ENCODE measurements around the gene STK32C.

Gene STK32C

DNA sequence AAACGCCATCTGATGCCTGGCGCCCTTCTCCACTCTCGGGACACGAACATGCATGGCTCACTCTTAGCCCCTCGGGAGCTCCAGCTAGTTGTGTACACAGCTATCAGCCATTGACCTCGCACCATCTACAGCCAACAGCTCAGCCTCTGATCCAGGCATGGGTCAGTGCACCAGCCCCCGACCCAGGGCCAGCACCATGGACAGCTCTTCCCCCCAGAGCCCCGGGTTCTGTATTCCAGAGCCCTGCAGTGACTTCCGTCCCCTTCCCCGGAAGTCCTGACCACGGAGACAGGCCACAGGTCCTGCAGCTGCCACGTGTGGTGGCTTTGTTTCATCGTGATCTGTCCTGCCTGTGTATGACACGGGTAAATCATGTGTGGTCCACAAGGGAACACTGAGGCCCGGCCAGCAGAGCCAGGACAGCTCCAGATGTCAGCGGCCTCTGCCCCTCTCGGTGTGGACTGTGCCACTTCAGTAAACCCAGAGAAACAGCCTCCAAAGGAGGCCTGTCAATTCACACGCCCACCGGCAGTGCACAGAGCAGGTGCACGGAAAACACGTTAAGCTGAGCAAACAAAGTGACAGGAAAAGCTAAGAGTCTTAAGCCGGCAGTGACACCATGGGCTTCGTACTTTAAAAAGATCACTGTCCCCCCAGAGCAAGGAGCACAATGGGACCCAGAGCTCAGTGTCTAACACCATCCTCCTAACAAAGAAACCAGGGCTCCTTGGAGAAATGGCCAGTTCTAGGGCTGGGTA, 13.0 kb downstream of the STK32C start:
- intact Hi-C loops (cut with DNase I) = no loop called here
- DNase-seq = peak in 8 of 42 donors; percentile 4 to 42 (median 22)

DNA sequence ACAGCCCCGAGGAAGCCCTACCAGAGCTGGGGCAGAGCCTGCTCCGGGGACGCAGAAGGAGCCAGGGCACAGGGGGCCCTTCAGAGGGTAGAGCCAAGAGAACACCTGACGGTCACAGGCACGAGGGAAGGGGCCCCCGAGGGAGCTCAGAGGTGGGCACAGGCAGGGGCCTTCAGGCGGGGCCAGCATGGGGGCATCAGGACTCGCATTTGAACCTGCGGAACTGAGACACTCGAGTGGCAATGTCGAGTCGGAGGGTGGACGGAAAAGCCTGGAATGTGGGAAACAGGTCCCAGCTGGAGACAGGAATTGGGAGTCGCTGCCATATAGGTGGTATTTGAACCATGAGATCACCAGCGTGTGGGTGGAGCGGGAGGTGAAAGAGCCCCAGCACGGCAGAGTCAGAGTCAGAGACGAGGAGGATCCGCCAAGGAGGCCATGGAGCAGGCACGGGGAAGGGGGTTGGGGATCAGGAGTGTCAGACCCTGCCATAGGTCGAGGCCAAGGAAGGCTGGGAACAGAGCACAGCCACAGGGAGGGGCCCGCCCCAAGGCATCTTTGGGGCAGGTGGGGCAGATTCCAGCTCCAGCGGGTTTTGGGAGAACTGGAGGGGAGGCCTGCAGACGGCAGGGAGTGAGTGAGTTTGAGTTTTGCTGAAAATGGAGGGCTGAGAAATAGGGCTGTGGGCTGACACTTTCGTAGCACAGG, 13.8 kb downstream of the STK32C start:
- peak in 29 of 42 donors; percentile 3 to 86 (median 53) for DNase-seq
- intact Hi-C loops (cut with DNase I) = no loop called here

DNA sequence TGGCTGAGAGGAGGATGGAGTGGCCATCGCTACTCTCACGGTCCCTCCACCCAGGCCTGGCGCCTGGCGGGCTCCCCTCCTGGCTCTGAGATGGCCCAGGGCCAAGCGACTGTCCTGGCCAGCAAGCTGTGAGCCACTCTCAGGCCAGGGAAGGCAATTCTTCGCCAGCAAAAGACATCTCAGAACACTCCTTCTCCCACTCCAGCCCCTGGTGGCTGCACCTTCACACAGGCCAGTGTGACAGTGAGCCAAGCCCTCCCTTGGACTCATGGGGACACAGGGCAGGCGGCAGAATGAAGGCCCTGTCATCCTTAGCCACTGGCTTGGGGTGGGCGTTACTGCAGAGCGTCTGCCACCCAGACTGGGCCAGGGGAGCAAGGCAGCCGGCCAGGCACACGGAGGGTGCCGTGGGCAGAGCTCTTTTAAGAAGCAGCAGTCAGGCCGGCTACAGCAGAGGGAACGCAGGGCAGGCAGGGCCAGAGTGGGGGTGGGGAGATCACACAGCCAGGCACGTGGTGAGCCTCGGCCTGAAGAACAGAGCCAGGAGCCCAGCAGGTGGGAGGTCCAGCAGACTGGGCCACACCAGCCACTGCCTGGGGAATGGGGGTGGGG, 14.4 kb downstream of the STK32C start:
- peak in 23 of 42 donors; percentile 17 to 75 (median 52) for DNase-seq
- intact Hi-C loops (cut with DNase I) = no loop called here

DNA sequence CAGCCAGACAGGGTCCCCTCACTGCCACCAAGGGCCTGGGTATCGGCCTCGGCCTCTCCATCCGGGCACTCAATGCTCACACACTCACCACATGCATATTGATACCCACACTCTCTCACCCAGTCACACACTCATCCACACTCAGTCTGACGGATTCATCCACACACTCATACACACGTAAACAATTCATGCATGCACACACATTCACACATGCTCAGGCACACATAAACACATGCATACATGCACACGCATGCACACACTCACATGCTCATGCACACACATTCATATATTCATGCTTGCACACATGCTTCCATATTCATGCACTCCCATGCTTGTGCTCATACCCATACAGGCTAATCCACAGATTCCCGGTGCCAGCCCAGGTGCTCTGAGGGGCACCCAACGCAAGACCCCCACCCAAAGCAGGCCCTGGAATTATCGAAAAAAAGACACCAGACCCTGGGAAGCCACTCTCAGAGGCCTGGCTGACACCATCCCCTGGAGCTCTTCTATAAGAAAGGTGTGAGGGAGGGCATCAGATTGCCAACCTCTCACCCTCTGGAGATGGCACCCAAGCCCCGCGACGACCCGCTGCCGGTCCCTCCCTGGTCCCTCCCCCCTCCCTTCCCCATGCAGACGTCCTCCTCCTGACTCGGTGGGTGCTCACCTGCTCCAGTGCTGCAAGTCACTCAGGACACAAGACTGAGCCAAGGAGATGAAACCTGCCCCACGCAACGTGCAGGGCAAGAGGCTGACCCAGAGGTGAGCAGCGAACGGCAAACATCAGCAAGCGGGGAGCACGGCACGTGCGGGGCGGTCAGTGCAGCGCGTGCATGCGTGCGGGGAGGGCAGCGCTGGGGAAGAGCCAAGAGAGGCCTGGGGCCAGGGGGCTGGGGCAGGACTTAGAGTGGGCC, 15.2 kb downstream of the STK32C start:
- intact Hi-C loops (cut with DNase I) = no loop called here
- DNase-seq = peak in 3 of 42 donors; percentile 17 to 35 (median 27)

DNA sequence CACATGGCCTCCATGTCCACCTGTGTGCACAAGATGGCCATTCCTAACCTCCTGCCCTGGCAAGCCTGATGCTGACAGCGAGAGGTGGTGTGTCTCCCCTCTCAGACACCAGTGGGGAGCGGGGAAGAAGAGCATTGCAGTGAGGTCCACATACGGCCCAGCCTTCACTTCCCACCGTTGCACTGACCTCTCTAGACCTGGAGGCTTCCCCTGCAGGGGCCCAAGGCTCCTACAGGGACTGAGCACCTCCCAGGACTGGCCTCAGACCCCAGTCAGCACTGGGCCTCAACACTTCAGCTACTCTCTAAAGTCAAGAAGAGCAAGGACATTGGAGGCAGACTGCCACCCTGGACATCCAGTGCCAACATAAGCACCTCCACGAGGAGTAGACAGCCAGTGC, 15.9 kb downstream of the STK32C start:
- intact Hi-C loops (cut with DNase I) = no loop called here
- DNase-seq = peak in 2 of 42 donors; percentile 3 to 23

DNA sequence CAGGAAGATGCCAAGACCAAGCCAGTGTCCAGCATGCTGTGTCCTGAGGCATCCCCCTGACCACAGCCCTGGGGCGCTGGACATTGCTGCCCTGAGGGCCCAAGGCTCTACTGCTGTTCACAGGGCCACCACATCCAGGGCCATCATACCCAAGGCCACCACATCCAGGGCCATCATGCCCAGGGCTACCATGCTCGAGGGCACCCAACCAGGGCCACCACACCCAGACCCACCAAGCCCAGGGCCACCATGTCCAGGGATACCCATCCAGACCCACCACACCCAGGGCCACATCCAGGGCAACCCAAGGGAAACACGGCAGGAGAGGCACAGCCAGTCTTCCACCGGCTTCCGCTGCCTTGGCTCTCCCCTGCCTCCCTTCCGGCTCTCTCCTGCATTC, 17.1 kb downstream of the STK32C start:
- peak in 1 of 42 donors; percentile 5 for DNase-seq
- intact Hi-C loops (cut with DNase I) = no loop called here

DNA sequence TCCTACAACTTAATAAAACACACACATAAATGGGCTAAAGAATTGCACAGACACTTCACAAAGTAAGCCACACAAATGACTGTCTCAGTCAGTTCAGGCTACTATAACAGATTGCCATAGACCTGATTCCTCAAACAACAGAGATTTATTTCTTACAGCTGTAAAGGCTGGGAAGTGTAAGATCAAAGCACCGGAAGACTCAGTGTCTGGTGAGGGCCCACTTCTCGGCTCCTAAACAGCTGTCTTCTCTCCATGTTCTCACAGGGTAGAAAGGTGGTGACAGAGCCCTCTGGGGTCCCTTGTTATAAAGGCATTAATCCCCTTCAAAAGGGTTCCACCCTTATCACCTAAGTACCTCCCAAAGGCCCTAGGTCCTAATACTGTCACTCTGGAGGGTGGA, 18.3 kb downstream of the STK32C start:
- intact Hi-C loops (cut with DNase I) = no loop called here
- DNase-seq = no peak

DNA sequence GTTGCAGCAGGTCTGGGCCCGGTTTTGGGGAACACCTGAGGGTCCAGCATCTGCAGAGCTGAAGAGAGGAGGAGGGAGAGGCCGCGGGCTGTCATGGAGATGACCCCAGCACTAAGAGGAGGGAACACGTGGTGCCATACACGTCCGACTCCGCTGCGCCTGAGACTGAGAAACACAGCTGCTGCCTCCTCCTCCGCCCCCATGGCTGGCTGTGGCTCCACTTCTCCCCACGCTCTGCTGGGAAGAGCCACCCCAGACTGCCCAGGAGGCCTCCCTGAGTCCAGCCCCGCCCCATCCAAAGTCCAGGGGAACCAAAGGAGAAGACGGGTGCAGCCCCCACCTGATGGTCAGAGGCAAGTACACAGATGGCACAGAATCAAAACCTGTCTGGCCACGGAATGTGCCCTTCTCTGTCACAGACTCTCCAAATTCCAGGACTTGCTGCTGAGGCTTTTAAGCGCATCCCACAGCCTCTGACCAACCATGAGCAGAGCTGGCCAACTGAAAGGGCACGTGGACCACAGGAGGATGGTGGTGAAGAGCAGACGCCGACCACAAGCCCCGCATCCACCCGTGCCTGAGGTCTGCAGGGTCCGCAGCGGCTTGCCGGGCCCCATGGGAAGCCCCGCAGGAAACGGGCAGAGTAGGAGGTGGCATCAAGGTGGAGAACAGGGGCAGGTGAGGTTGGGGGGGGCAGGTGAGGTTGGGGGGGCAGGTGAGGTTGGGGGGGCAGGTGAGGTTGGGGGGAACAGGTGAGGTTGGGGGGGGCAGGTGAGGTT, 24.0 kb downstream of the STK32C start:
- intact Hi-C loops (cut with DNase I) = no loop called here
- peak in 1 of 42 donors; percentile 56 for DNase-seq

DNA sequence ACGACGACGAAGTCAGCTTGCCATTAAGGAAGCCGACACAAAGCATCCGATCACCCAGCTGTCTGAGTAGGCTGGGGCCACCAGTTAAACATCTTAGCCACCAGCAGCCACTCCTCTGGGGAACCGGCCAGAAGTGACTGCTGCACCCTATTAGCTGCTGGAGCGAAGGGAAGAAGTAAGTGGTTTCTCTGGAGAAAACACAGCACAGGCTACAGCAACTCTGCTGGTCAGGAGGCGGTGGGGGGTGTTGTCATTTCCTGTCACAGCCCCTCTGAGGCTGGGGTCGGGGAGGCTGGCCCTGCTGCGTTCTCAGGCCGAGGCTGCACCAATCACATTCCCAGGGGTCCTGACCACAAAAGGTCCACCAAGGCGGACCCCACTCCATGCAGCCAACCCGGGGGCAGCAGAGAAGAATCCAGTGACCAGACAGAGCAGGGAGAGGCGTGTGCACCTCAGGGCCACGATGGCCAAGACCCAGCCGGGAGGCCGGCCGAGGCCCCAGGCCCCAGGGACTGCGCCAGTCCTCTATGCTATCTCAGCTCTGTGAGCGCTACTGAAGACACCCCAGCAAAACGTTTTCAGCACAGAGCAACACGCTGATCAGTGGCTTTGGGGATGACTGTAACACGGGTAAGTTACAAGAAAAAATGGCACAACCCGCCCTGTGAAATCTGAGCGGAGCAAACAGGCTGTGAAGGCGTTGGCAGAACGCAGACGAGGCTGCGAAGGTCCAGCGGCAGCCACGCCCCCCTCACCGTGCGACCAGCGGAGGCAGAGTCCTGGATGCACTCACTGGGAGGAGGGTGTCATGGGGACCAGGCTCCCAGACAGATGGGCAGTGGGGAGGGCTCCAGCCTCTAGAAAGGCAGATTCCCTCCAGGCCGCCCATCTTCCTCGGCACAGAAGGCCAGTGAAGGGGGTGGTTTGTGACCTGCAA, 24.8 kb downstream of the STK32C start:
- peak in 1 of 42 donors; percentile 36 for DNase-seq
- intact Hi-C loops (cut with DNase I) = no loop called here

DNA sequence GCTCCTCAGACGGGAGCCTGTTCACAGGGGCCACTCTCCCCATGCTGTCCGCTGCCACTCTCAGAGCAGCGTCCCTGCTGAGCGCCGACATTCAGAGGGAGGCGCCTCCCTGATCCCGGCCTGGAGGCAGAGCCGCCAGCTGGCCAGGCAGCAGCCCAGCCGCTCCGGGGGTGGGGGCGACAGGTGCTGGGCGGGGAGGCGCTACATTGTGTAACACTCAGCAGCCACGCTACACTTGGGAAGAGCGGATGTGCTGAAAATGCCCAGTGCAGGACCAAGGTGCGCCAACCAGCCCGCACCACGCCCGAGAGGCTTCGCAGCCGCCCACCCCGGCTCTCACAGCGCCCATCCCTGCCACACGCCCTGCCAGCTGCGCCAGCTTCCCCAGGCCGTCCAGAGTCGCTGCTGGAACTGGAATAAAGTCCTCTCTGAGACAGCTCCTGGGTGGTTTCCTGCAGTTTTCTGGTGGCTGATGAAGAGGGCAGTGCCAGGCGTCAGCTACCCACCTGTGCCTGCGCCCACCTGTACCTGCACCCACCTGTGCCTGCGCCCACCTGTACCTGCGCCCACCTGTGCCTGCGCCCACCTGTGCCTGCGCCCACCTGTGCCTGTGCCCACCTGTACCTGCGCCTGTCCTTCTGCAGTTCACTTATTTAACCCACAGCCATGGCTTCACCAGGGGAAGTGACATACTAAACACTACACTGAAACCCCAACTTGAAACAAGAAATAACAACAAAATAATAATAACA, 25.7 kb downstream of the STK32C start:
- intact Hi-C loops (cut with DNase I) = no loop called here
- no peak for DNase-seq

DNA sequence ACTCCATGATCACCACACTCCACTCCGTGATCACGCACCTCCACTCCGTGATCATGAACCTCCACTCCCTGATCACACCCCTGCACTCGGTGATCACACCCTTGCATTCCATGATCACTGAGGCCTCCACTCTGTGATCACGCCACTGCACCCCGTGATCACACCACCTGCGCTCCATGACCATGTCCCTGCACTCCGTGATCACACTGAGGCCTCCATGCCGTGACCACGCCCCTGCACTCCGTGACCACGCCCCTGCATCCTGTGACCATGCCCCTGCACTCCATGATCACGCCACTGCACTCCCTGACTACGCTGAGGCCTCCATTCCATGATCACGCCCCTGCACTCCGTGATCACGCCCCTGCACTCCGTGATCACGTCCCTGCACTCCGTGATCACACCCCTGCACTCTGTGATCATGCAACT, 27.1 kb downstream of the STK32C start:
- DNase-seq = no peak
- intact Hi-C loops (cut with DNase I) = no loop called here

DNA sequence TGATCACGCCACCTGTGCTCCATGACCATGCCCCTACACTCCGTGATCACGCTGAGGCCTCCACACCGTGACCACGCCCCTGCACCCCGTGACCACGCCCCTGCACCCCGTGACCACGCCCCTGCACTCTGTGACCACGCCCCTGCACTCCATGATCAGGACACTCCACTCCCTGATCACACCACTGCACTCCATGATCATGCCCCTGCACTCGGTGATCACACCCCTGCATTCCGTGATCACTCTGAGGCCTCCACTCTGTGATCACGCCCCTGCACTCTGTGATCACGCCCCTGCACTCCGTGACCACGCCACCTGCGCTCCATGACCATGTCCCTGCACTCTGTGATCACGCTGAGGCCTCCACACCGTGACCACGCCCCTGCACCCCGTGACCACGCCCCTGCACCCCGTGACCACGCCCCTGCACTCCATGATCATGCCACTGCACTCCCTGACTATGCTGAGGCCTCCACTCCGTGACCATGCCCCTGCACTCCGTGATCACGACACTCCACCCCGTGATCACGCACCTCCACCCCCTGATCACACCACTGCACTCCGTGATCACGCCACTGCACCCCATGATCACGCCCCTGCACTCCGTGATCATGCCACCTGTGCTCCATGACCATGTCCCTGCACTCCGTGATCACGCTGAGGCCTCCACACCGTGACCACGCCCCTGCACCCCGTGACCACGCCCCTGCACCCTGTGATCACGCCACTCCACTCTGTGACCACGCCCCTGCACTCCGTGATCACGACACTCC, 27.7 kb downstream of the STK32C start:
- DNase-seq = no peak
- intact Hi-C loops (cut with DNase I) = no loop called here

DNA sequence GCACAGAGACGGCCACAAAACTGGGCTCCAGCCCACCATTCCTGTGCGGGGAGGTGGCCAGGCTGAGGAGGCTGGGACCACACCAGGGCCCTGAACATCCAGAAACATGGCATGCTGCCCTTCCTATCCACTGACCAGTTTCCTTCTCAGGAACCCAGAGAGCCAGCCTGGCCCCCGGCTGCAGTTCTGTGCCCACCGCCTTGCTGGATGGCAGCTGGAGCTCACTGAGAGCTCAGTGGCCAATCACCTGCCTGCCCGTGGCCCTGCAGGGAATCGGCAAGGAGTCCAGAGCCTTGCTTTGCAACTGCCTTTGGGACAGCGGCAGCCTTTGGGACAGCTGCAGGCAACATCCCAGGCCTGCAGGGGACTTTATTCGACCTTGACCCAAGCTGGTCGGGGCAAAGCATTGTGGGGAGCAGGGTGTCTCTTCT, 30.4 kb downstream of the STK32C start:
- intact Hi-C loops (cut with DNase I) = no loop called here
- DNase-seq = no peak

DNA sequence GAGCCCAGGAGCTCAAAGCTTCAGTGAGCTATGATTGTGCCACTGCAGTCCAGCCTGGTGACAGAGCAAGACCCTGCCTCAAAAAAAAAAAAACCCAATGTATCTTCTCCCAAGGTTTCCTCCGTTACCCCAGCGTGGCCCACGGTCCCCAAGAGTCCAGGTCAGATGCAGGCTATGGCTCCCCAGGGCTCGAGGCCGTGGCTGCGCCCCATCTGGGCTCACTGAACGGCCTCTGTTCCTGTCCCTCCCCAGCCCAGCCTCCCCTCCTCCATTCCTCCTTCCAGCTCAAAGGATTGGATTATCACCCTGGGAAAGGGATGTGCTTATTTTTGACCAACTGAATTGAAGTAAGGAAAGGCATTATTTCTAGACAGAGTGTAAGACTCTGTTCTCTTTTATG, 31.0 kb downstream of the STK32C start:
- DNase-seq = no peak
- intact Hi-C loops (cut with DNase I) = no loop called here

DNA sequence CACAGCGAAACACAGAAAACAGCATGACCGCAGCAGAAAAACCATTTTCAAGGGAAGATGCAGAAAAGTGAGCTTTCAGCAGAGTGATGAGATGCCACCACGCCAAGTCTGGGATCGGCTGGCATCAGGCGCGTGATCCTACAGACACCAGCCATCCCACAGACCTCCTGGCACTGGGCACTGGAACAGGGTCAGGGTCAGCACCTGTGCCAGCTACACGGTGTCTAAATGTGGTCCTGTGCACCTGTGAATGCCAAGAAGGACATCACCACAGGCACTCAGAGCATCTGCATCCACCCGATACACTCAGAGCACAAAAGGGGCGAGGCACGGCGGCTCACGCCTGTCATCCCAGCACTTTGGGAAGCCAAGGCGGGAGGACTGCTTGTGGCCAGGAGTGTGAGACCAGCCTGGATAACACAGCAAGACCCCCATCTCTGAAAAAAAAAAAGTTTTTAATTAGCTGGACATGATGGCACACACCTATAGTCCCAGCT, 31.5 kb downstream of the STK32C start:
- intact Hi-C loops (cut with DNase I) = no loop called here

More for the DNA sequence above, 31.5 kb downstream of the STK32C start:
- DNase-seq = no peak
